Occipital lobe (tissue), 2 donors: ENCODE data around the gene SERTAD1. TPM values are rescaled to one million over a fixed set of nuclear protein-coding genes. Genes with fewer than 3 reads are reported as not detected.
"Not testable (repeated sequence)": the region's sequence is repeated elsewhere in the genome, so short reads cannot be mapped to it uniquely, and the experiment has no call there.

Experiments used
- DNase-seq: peaks from one replicate; lab custom pipeline; 2025; lab: John Stamatoyannopoulos, UW
- total RNA-seq: library from RNA; depleted of rRNA; stranded (reverse); fragments of >200 nt; gene quantifications from one replicate; pipeline ENCODE4 v1.2.3, GENCODE V29; 2014

SERTAD1 gene
- total RNA-seq: 2.8 TPM

DNA sequence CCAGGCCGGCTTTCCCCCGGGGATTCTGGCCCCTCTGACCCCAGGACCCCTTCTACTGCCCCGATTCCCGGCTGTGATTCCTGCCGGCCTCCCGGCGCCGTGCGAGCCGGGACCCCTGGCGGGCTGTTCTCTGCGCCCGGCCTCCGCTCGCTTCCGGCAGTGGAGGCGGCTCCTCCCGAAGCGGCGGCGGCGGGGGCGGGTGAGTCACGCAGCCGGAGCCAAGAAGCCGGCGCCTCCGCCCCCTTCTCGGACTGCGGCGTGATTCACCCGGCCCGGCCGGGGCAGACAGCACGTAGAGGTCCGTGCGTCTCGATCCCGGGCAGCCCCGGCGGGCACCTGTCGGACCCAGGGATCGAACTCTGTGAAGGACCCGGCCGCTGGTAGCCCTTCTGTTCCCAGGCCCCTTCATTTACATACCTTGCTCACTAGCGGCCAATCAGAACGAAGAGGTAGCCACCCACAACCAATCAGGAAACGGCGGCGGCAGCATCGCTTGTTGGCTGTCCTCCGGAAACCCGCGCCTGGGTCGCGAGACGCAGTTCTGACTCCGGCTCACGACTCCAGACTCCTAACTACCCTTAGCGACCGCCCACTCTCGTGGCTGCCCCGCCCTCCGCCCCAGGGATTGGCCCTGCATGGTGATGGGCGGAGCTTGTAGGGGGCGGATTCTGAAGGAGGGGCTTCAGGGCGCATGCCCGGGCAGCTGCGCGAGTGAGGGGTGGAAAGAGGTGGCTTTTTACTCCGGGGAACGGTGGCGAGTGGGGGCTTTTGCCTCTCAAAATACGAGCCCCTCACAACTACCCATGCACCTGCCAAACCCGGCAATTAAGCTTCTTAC lies at the start of gene SERTAD1:
Gene SERTAD1, minus strand, starts transcription at position 543 of the 838 bp plus-strand sequence. CDS start 2,446 bp downstream, outside the sequence.
- peak; percentile 100 for DNase-seq

GRCh38 chr19:40474737-40475136 lies 48.9 kb upstream of the SERTAD1 start:
- no peak for DNase-seq

DNA sequence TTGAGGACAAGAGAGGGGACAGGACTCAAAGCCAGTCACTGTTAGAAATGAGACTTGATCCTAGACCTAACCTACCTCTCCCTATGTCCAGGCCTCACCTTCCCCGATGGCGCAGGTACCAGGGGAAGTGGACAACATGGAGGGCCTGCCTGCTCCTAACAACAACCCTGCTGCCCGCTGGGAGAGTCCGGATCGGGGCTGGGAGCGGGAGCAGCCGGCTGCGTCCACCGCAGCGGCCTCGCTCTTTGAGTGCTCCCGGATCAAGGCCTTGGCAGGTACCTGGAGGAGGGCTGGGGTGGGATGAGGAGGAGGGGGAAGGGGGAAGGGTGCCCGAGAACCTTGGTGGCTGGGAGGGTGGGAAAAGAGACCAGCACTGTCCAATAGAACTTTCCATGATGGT lies 46.7 kb upstream of the SERTAD1 start:
- DNase-seq: no peak

GRCh38 chr19:40471111-40471510 lies 45.3 kb upstream of the SERTAD1 start:
- DNase-seq: no peak

DNA sequence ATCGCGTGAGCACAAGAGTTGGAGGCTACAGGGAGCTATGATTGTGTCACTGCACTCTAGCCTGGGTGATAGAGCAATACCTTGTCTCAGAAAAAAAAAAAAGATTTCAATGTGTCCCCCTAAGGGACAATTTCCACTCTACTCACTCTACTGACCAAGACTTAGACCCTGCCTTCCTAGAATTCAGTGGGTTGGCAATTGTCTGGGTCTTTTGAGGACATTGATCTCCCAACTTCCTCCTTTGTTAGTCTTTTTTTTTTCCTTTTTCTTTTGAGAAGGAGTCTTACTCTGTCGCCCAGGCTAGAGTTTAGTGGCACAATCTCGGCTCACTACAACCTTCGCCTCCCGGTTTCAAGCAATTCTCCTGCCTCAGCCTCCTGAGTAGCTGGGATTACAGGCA lies 43.2 kb upstream of the SERTAD1 start:
- DNase-seq: no peak

DNA sequence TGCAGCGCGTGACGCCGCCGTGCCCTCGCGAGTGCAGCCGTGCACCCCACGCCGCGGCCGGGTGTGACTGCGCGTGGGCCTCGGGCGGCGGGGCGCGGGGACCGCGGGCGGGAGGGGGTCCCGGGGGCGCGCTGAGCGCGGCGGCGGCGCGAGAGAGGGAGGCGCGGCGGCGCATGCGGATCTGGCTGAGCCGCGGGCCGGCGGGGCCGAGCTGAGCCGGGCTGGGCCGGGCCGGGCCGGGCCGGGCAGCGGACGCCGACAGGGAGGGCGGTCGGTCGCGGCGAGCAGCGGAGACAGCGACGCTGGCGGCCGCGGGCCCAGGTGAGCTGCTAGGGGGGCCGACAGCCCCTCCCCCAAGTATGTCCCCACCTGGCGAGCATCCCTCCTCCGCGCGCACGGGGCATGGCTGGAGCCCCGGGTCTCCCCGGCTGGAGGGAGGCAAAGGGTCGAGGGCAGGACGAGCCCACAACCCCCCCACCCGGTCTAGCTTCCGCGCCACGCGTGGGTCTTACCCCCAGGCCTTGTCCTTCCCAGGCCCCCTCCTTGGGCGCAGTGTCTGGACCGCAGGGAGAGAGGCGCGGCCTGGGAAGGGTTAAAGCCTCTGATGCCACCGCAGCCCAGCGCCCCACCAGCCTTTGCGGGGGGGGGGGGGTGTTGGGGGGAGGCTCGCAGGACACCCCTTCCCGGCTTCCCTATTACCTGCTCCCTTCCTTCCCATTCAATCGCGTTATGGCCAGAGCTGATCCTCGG lies 41.4 kb upstream of the SERTAD1 start, which contains the start of gene SPTBN4:
Gene SPTBN4, plus strand, starts transcription at position 17 of the 750 bp plus-strand sequence. CDS start 5,621 bp downstream, outside the sequence.
- DNase-seq: no peak

GRCh38 chr19:40466219-40466984 lies 40.6 kb upstream of the SERTAD1 start:
- no peak for DNase-seq

DNA sequence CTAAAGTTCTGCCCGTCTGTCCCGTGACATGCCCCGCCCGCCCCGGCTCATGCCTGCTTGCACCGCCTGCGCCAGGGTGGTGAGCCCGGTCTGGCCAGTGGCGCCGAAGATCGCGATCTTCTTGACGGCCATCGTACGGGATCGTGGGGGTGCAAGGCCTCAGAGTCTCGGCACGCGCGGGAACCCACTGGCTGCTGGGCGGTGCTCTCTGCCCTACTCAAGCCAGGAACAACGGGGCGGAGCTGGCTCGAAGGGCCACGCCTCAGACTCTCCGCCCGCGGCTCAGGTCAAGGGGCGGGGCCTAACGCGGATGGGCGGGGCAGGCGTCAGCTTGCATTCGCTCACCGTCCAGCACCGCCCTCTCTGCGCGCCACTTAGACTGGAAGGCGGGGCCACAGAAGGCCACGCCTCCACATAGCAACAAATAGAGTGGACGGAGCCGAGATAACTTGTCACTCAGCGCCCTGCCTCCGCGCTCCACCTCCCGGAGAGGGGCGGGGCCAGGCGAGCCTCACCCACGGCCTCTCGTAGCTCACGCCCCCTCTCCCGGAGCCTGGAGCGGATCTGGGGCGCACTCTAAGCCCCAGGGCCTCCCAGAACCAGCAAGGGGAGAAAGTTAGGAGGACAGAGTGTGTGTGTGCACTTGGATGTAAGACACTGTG lies 39.9 kb upstream of the SERTAD1 start, which contains the start of gene BLVRB:
Gene BLVRB, minus strand, starts transcription at position 189 of the 662 bp plus-strand sequence. Its CDS starts 57 bp downstream, at position 132.
- peak; percentile 99 for DNase-seq

GRCh38 chr19:40465025-40465556 lies 39.3 kb upstream of the SERTAD1 start:
- no peak for DNase-seq

- peak; percentile 71 for DNase-seq
Observed at GRCh38 chr19:40464059-40465024, 38.5 kb upstream of the SERTAD1 start.

GRCh38 chr19:40463587-40464037 lies 37.8 kb upstream of the SERTAD1 start:
- not testable (repeated sequence) for DNase-seq

- no peak for DNase-seq
Observed at GRCh38 chr19:40461669-40462221, 36.0 kb upstream of the SERTAD1 start.

DNA sequence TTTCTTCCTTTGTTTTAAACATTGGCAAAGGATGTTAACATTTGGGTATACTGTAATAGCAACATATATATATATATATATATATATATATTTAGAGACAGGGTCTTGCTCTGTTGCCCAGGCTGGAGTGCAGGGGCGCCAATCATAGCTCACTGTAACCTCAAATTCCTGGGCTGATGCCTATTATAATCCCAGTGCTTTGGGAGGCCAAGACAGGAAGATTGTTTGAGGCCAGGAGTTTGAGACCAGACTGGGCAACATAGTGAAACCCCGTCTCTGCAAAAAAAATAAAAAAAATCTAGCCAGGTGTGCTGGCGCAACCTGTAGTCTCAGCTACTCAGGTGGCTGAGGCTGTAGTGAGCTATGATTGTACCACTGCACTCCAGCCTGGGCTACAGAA lies 34.4 kb upstream of the SERTAD1 start:
- no peak for DNase-seq

DNA sequence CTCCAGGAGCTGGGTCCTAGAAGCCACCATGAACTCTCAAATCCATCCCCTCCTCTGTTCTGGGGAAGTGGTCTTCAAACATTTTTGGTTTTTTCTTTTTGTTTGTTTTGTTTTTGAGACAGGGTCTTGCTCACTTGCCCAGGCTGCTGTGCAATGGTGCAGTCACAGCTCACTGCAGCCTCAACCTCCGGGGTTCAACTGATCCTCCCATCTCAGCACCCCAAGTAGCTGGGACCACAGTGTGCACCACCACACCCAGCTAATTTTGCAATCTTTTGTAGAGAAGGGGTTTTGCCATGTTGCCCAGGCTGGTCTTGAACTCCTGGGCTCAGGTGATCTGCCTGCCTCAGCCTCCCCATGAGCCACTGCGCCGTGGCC lies 32.8 kb upstream of the SERTAD1 start:
- DNase-seq: no peak

DNA sequence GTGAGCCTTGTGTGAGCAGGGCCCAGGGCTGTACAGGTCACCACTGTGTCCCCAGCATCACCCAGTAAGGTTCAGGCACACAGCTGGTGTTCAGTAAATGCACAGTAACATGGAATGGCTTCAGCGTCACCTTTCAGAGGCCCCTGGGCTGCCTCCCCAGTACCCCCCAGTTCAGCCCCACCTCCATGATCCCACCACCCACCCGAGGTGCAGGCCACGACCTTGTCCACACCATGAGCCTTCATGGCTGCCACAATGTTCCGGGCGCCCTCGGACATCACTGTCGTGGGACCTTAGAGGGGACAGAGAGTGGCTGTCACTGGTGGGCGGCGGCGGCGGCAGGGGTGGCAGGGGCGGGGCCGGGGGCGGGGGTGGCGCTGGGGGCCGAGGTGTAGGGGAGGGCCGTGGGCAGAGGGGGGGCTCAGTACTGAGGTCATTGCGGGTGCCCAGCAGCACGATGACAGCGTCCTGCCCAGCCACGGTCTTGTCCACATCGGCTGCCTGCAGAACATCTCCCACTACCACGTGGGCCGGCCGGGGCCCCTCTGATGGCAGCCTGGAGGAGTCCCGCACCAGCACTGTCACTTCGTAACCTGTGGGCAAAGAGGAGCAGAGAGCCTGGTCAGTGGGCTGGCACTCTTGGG lies 32.3 kb upstream of the SERTAD1 start:
- no peak for DNase-seq

DNA sequence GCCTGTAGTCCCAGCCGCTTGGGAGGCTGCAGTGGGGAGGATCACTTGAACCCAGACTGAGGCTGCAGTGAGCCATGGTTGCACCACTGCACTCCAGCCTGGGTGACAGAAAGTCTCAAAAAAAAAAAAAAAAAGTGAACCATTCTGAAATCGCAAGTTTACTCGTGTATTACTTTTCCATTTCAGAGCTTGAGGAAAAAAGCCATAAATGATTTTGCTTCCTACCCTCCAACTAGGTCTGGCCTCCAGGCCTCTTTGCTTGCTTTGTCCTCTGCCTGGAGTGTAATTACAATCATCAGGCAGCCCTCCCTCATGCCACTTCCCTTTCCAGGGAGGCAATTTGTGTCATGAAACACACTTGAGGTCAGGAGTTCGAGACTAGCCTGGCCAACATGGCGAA lies 31.3 kb upstream of the SERTAD1 start:
- DNase-seq: no peak

- DNase-seq: not testable (repeated sequence)
Observed at GRCh38 chr19:40453943-40454342, 28.2 kb upstream of the SERTAD1 start.

- DNase-seq: no peak
Observed at GRCh38 chr19:40453151-40453735, 27.5 kb upstream of the SERTAD1 start.
